Cardiac muscle cell (in vitro differentiated cells and primary cell): ENCODE measurements around the gene SAMSN1. TPM values are rescaled to one million over a fixed set of nuclear protein-coding genes. Genes with fewer than 3 reads are reported as not detected.
A peak's percentile ranks its signal among the peaks of the same experiment; 100 is the strongest.

Experiments used
- DNase-seq, 2 donors: peaks; one replicate each; pipeline versions ENCODE4 v3.0.0 to v3.0.0-alpha.2; 2010 to 2017; ENCODE audit warnings: low read depth in 1 of 2, low spot score in 1 of 2
- H3K27ac ChIP-seq: fragments of 200-600 bp; sonication (generic); 2 replicates; pipeline ENCODE4 v1.5.1; 2016
- H3K27me3 ChIP-seq: fragments of 200-600 bp; sonication (generic); 2 replicates; pipeline ENCODE4 v1.6.0; 2016; ENCODE audit warnings: control low read depth
- H3K36me3 ChIP-seq: fragments of 200-600 bp; sonication (generic); 2 replicates; pipeline ENCODE4 v1.5.1; 2016; ENCODE audit warnings: control low read depth
- H3K4me1 ChIP-seq: fragments of 200-600 bp; sonication (generic); 2 replicates; pipeline ENCODE4 v1.8.1; 2017; ENCODE audit warnings: low read depth, mild to moderate bottlenecking, mixed run types
- H3K4me3 ChIP-seq: fragments of 200-600 bp; sonication (generic); 2 replicates; pipeline ENCODE4 v1.5.1; 2016; ENCODE audit warnings: mild to moderate bottlenecking
- H3K9me3 ChIP-seq: fragments of 200-600 bp; sonication (generic); 2 replicates; pipeline ENCODE4 v1.5.1; 2017; ENCODE audit warnings: low read depth, mild to moderate bottlenecking, control low read depth
- polyA plus RNA-seq: library from polyadenylated mRNA; unstranded; fragments of >200 nt; fragmentation: Nextera tagmentation; extraction: Ambion mirVana; gene quantifications from 2 replicates; pipeline ENCODE4 v1.2.1, GENCODE V29; 2016
- total RNA-seq: library from RNA; depleted of rRNA; stranded (reverse); fragments of >200 nt; gene quantifications from 2 replicates; pipeline ENCODE4 v1.2.3, GENCODE V29; 2016
- TF ChIP-seq, protein P1 (sequence below): IDR thresholded peaks from 2 replicates; pipeline ENCODE4 v1.5.1; 2012; ENCODE audit warnings: low read depth, mild to moderate bottlenecking, low read length

The SAMSN1 gene
- total and polyA plus RNA-seq, 2 experiments from 2014 or later = 0.42 to 1.0 TPM

GRCh38 chr21:14572204-14572780 is 26.2 kb upstream of the SAMSN1 start:
- Histone ChIP-seq H3K27me3 (no peaks in the 10 kb centered on the region), H3K36me3 (no peaks in the 10 kb centered on the region), H3K4me1 (no peaks in the 10 kb centered on the region), H3K27ac (no peak overlapping the region), H3K9me3 (no peaks in the 10 kb centered on the region), H3K4me3 (no peak overlapping the region)
- DNase-seq = no peak
- TF ChIP-seq, protein P1, sequence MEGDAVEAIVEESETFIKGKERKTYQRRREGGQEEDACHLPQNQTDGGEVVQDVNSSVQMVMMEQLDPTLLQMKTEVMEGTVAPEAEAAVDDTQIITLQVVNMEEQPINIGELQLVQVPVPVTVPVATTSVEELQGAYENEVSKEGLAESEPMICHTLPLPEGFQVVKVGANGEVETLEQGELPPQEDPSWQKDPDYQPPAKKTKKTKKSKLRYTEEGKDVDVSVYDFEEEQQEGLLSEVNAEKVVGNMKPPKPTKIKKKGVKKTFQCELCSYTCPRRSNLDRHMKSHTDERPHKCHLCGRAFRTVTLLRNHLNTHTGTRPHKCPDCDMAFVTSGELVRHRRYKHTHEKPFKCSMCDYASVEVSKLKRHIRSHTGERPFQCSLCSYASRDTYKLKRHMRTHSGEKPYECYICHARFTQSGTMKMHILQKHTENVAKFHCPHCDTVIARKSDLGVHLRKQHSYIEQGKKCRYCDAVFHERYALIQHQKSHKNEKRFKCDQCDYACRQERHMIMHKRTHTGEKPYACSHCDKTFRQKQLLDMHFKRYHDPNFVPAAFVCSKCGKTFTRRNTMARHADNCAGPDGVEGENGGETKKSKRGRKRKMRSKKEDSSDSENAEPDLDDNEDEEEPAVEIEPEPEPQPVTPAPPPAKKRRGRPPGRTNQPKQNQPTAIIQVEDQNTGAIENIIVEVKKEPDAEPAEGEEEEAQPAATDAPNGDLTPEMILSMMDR = no peak

DNA sequence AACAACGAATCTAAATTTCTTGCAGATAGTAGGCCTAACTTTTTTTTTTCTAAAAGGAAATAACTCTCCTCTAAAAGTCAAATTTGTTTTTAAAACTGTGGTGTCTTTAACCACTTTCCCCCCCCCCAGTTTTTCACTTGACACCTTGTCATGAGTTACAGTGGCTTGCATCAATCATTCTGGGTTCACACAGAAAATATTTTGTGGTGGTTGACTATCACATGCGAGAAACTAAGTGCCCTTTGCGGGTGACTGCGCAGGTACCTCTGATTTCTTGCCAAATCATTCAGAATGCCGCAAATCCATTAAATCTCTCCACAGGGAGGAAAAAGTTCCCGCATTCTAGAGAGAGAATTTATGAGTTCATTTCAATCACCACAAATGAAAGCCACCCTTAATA is 23.8 kb upstream of the SAMSN1 start:
- TF ChIP-seq, protein P1 = no peak
- Histone ChIP-seq H3K27ac (no peak overlapping the region), H3K4me1 (no peaks in the 10 kb centered on the region), H3K27me3 (no peaks in the 10 kb centered on the region), H3K9me3 (no peaks in the 10 kb centered on the region), H3K4me3 (no peak overlapping the region), H3K36me3 (no peaks in the 10 kb centered on the region)
- DNase-seq = no peak

DNA sequence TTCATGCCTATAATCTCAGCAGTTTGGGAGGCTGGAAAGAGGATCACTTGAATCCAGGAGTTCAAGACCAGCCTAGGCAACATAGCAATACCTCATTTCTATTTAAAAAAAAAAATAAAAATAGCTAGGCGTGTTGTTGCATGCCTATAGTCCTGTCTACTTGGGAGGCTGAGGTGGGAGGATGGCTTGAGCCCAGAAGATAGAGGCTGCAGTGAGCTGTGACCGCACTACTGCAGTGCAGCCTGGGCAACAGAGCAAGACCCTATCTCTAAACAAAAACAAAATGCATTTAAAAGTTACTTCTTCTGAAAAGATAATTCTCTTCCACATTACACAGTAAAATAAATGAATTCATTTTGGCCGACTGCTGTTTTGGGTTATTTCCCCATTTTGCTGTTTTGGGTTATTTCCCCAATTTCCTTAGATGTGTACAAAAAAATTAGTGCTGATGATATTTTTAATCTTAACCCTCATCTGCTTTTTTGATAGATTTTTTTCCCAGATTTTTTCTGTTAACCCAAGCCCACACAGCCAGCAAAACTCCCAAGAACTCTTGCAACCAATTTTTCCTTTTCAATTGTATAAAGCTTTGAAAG is 23.0 kb upstream of the SAMSN1 start:
- H3K4me3 ChIP-seq = no peak overlapping the region
- no peak for DNase-seq
- TF ChIP-seq, protein P1 = no peak
- H3K27me3 ChIP-seq = no peaks in the 10 kb centered on the region
- no peaks in the 10 kb centered on the region for H3K36me3 ChIP-seq
- H3K9me3 ChIP-seq = no peaks in the 10 kb centered on the region
- H3K4me1 ChIP-seq = no peaks in the 10 kb centered on the region
- H3K27ac ChIP-seq = no peak overlapping the region

GRCh38 chr21:14567331-14568279 is 21.5 kb upstream of the SAMSN1 start:
- no peaks in the 10 kb centered on the region for H3K36me3 ChIP-seq
- DNase-seq = peak in 1 of 2 donors; percentile 15
- H3K27ac ChIP-seq = no peak overlapping the region
- H3K4me1 ChIP-seq = no peaks in the 10 kb centered on the region
- TF ChIP-seq, protein P1 = no peak
- H3K27me3 ChIP-seq = no peaks in the 10 kb centered on the region
- H3K4me3 ChIP-seq = no peak overlapping the region
- no peaks in the 10 kb centered on the region for H3K9me3 ChIP-seq

DNA sequence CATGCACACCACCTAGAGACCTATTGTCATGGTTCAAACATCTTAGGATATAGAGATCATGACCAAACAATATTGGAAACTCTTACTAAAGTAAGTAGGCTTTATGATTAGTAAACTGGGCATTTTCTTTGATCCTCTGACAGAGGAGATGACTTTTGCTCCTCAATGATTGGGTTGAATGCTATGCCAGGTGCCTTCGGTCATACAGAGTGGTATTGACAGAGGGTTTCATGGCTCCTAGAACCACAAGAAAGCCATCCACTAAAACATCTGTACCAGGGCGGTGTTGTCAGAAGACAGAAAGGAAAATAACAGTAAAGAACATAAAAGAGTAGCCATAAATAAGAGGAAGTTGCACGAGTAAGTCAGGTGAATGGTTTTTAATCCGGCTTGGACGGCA is 20.8 kb upstream of the SAMSN1 start:
- Histone ChIP-seq H3K4me3 (no peak overlapping the region), H3K27ac (no peak overlapping the region), H3K4me1 (no peaks in the 10 kb centered on the region), H3K27me3 (no peaks in the 10 kb centered on the region), H3K9me3 (no peaks in the 10 kb centered on the region), H3K36me3 (no peaks in the 10 kb centered on the region)
- DNase-seq = no peak
- TF ChIP-seq, protein P1 = no peak
